Measurements from ENCODE around the gene DPP8.
A peak's percentile ranks its signal among the peaks of the same experiment; 100 is the strongest.

The DPP8 gene

GRCh38 chr15:65423976-65424679, 93.4 kb downstream of the DPP8 start:
- no peak for DNase-seq (ENCODE audit: low spot score)

GRCh38 chr15:65423150-65423975, 94.1 kb downstream of the DPP8 start:
- DNase-seq (ENCODE audit: low spot score), result no peak

GRCh38 chr15:65421360-65422215, 95.9 kb downstream of the DPP8 start:
- DNase-seq (ENCODE audit: low spot score), result no peak

GRCh38 chr15:65420975-65421359, 96.5 kb downstream of the DPP8 start:
- DNase-seq (ENCODE audit: low spot score), result no peak

- no peak for DNase-seq (ENCODE audit: low spot score)
Observed at GRCh38 chr15:65418596-65418995, 98.9 kb downstream of the DPP8 start.

GRCh38 chr15:65416845-65417416, 100.6 kb downstream of the DPP8 start:
- no peak for DNase-seq (ENCODE audit: low spot score)

- no peak for DNase-seq (ENCODE audit: low spot score)
Observed at GRCh38 chr15:65414841-65415621, 102.5 kb downstream of the DPP8 start.

GRCh38 chr15:65413760-65414144, 103.7 kb downstream of the DPP8 start:
- no peak for DNase-seq (ENCODE audit: low spot score)

GRCh38 chr15:65413051-65413759, 104.3 kb downstream of the DPP8 start:
- DNase-seq (ENCODE audit: low spot score), result no peak

- no peak for DNase-seq (ENCODE audit: low spot score)
Observed at GRCh38 chr15:65412556-65412955, 104.9 kb downstream of the DPP8 start.

- DNase-seq (ENCODE audit: low spot score), result no peak
Observed at GRCh38 chr15:65411465-65412071, 105.9 kb downstream of the DPP8 start.

- DNase-seq (ENCODE audit: low spot score), result no peak
Observed at GRCh38 chr15:65410972-65411371, 106.5 kb downstream of the DPP8 start.

- no peak for DNase-seq (ENCODE audit: low spot score)
Observed at GRCh38 chr15:65410036-65410435, 107.5 kb downstream of the DPP8 start.

GRCh38 chr15:65409036-65409631, 108.4 kb downstream of the DPP8 start:
- peak; percentile 50 for DNase-seq (ENCODE audit: low spot score)

- no peak for DNase-seq (ENCODE audit: low spot score)
Observed at GRCh38 chr15:65408324-65409035, 109.0 kb downstream of the DPP8 start.

GRCh38 chr15:65406424-65407000, 111.0 kb downstream of the DPP8 start:
- no peak for DNase-seq (ENCODE audit: low spot score)

- DNase-seq (ENCODE audit: low spot score), result no peak
Observed at GRCh38 chr15:65405791-65406423, 111.6 kb downstream of the DPP8 start.

- no peak for DNase-seq (ENCODE audit: low spot score)
Observed at GRCh38 chr15:65404186-65404872, 113.2 kb downstream of the DPP8 start.
